Coronary artery (tissue), 2 donors: ENCODE results near the gene PDE2A.

Source experiments
- DNase-seq: peaks from one replicate; pipeline ENCODE4 v3.0.0-alpha.2; 2017; ENCODE audit warnings: low spot score
- H3K27ac ChIP-seq, 2 donors: fragments of 200-600 bp; sonication (generic); one replicate each; pipeline ENCODE4 v1.5.1; 2016 to 2019
- H3K4me3 ChIP-seq: fragments of 200-600 bp; sonication (generic); 2 replicates; pipeline ENCODE4 v1.5.1; 2016; ENCODE audit warnings: mild to moderate bottlenecking, moderate library complexity
- CTCF ChIP-seq: fragments of 200-600 bp; sonication (generic); IDR thresholded peaks from one replicate; pipeline ENCODE4 v1.5.1; 2019; ENCODE audit warnings: antibody characterized with exemption

PDE2A gene

GRCh38 chr11:72586321-72587090 lies 87.7 kb downstream of the PDE2A start:
- Histone ChIP-seq H3K4me3 (no peak overlapping the region), H3K27ac (no peak overlapping the region)
- DNase-seq, result no peak
- TF ChIP-seq CTCF, result no peak

- no peak overlapping the region for H3K4me3 ChIP-seq
- H3K27ac ChIP-seq, result no peak overlapping the region
- no peak for DNase-seq
- peak; percentile 84 for TF ChIP-seq CTCF
Measured at GRCh38 chr11:72585762-72586311, 88.4 kb downstream of the PDE2A start.

- no peak for TF ChIP-seq CTCF
- peak overlapping the region; percentile 52 for H3K4me3 ChIP-seq
- no peak overlapping the region for H3K27ac ChIP-seq
- DNase-seq, result no peak
Measured at GRCh38 chr11:72584939-72585597, 89.2 kb downstream of the PDE2A start.

GRCh38 chr11:72584293-72584938 lies 89.8 kb downstream of the PDE2A start:
- Histone ChIP-seq H3K27ac (no peak overlapping the region), H3K4me3 (peak overlapping the region; percentile 52)
- TF ChIP-seq CTCF, result no peak
- no peak for DNase-seq

- no peak for TF ChIP-seq CTCF
- Histone ChIP-seq H3K4me3 (peak overlapping the region; percentile 52), H3K27ac (no peak overlapping the region)
- DNase-seq, result no peak
Measured at GRCh38 chr11:72583616-72584292, 90.5 kb downstream of the PDE2A start.

- TF ChIP-seq CTCF, result no peak
- no peak for DNase-seq
- no peak overlapping the region for H3K27ac ChIP-seq
- H3K4me3 ChIP-seq, result no peak overlapping the region
Measured at GRCh38 chr11:72583177-72583553, 91.1 kb downstream of the PDE2A start.
